Stimulated activated memory B cell treated with anti-CD40 and anti-IgM and Interleukin-4, amounts not matched to agents 10 μg/mL and 1 μg/mL and 100 μg/mL, for 72 hours (primary cell): ENCODE results near the gene MCTP2.
A peak's percentile ranks its signal among the peaks of the same experiment; 100 is the strongest.

Experiments used
- ATAC-seq: fragments of 150-1000 bp; cut with Tn5 transposase; 2 replicates; pipeline ENCODE4 v1.10.0; 2021
- H3K27ac Mint-ChIP-seq: one replicate; pipeline ENCODE4 v1.8.0; 2022; ENCODE audit warnings: mild to moderate bottlenecking, mixed read lengths
- H3K27me3 Mint-ChIP-seq: one replicate; pipeline ENCODE4 v1.8.0; 2022; ENCODE audit warnings: mixed read lengths
- H3K36me3 Mint-ChIP-seq: one replicate; pipeline ENCODE4 v1.8.0; 2022; ENCODE audit warnings: mixed read lengths
- H3K4me1 Mint-ChIP-seq: one replicate; pipeline ENCODE4 v1.8.0; 2022; ENCODE audit warnings: mixed read lengths
- H3K4me3 Mint-ChIP-seq: one replicate; pipeline ENCODE4 v1.8.0; 2022; ENCODE audit warnings: mild to moderate bottlenecking, moderate library complexity, mixed read lengths
- H3K9me3 Mint-ChIP-seq: one replicate; pipeline ENCODE4 v1.8.0; 2022; ENCODE audit warnings: mixed read lengths

The MCTP2 gene

DNA sequence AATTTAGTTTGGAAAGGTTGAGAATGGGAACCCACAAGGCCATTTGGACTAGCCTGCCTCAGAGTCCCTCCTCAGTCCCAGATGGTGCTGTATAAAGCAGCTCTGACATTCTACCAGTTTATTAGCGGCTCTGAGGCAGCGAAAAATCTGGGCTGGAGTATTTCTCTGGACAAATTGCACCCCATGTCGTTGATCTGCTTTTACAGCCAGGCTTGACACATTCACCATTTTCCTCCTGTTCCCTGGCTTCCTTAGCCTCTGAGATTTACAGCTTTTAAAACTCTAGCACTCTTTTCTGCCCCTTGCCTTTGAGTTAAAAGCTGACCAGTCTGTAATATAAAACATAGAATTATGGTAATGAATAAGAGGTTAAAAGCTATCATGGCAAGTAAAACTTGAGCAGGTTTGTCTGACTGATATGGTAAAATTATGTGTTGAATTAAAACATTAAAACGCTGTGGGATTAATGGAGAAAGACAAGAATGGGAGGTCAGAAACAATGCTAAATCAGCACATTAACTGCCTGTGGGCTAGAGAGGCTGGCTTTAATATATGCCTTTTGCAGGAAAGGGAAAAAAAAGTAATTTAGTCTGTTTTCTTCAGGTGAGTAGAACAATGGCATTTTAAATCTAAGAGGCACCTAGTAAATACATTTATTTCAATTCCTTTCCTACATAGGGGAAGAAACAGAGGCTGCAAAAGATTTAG is 131.2 kb downstream of the MCTP2 start:
- ATAC-seq = no peak
- no peaks in the 10 kb centered on the region for H3K27me3 Mint-ChIP-seq
- no peaks in the 10 kb centered on the region for H3K9me3 Mint-ChIP-seq
- no peak overlapping the region for H3K4me3 Mint-ChIP-seq
- no peak overlapping the region for H3K27ac Mint-ChIP-seq
- H3K4me1 Mint-ChIP-seq = no peaks in the 10 kb centered on the region
- H3K36me3 Mint-ChIP-seq = peaks cover 32% of the 10 kb centered on the region

DNA sequence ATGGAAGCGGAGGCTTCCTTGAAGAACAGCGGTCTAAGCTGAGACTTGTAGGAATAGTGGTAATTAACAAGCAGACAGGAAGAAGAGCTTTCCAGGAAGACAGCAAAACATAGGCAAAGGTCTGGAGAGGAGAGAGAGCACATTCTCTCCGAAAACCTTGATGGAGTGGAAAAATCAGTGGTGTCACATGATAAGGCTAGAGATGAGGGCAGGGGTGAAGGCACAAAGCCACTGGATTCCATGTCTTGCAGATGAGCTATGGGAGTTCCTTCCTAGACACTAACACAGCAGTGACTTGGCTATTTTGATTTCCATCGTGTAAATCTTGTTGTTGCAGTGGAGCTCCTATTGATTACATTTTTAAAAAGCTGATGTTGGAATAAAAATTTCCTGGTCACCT is 132.0 kb downstream of the MCTP2 start:
- Mint-ChIP-seq H3K36me3 (peaks cover 33% of the 10 kb centered on the region), H3K4me3 (no peak overlapping the region), H3K27ac (no peak overlapping the region), H3K4me1 (no peaks in the 10 kb centered on the region), H3K27me3 (no peaks in the 10 kb centered on the region), H3K9me3 (no peaks in the 10 kb centered on the region)
- ATAC-seq = no peak

DNA sequence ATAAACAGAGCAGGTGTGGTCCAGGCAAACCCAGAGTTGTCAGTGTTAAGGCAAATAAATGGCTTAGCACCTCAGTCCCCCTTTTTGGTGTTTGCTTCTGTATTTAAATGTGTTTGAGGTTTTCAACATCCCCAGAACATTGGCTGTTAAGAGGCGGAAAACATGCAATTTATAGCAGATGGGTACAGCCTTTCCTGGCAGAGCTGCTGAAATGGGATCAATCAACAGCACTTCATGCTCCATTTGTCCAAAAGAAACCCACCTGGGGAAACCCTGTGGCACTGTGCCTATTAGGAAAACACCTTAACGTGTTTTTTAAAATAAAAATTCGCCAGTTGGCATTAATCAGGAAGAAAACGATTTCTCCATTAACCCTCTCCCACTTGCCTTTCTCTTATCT is 135.4 kb downstream of the MCTP2 start:
- no peak overlapping the region for H3K4me3 Mint-ChIP-seq
- no peaks in the 10 kb centered on the region for H3K9me3 Mint-ChIP-seq
- H3K4me1 Mint-ChIP-seq = no peaks in the 10 kb centered on the region
- no peak overlapping the region for H3K27ac Mint-ChIP-seq
- no peak for ATAC-seq
- peaks cover 33% of the 10 kb centered on the region for H3K36me3 Mint-ChIP-seq
- no peaks in the 10 kb centered on the region for H3K27me3 Mint-ChIP-seq

DNA sequence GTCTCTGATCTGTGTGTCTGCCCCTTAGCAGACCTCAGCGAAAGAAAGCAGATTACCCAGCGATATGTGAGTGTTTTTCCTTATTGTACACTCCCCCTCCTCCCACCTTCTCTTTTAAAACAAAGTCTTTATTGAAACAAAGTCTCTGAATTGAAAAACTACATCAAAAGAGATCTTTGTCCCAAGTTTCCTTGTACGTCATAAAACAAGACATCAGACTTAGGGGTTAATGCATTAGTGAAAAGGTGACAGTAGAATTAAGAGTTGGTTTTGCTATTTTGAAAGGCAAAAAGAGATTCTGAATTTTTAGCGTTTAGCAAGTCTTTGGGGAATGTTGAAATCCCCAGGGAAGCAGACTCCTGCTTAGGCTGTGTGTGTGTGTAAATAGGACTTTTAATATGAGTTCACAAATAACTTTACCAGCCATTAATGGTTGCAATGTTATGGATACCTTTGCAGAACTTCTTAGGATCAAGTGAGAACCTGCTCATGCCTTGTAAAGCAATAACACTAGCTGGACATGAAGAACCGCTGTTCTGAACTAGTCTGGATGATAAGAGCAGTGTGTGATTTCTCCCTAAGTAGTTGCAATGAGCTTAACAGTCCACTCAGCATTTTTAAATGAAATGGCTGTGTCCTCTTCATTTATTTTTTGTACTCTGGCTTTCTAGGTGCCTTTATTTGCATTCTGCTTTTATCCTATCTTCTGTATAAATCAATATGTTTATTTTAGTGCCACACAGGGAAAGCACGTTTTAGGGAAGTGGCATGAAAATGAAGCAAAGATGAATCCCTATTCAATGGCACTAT is 136.6 kb downstream of the MCTP2 start:
- Mint-ChIP-seq H3K4me1 (no peaks in the 10 kb centered on the region), H3K27me3 (no peaks in the 10 kb centered on the region), H3K4me3 (no peak overlapping the region), H3K9me3 (no peaks in the 10 kb centered on the region), H3K27ac (no peak overlapping the region), H3K36me3 (peaks cover 30% of the 10 kb centered on the region)
- no peak for ATAC-seq

DNA sequence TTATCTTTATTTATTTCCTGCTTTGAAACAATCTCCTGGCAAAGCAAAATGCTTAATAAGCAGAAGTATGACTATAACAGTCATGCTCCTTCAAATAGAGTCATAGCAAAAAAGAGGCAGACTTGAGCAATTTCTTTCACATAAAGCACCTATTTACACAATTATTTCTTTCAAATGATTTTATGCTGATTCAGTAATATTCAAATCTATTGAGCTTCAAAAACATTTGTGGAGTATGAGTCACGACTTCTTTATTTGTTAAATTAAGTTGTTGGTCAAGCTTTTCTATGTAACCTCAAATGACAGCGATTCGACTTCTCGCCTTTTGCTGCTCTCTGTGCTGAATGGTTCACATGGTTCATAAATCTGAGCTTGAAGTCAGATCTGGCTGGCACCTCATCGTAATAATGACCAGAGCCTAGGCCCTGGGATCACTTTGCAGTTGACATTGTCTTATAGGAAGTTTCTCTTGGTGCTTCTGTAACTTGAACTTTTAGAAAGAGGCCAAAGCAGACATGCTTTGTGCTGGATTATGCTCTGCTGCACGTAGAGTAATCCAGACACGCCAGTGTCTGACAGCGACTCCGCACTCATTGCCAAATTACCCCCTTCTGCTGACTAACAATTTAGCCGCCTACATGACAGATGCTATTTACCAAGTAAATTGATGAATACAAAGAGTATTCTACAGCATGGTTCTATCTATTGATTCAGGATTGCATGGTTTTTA is 139.0 kb downstream of the MCTP2 start:
- no peaks in the 10 kb centered on the region for H3K4me1 Mint-ChIP-seq
- no peak for ATAC-seq
- no peaks in the 10 kb centered on the region for H3K9me3 Mint-ChIP-seq
- no peaks in the 10 kb centered on the region for H3K27me3 Mint-ChIP-seq
- no peak overlapping the region for H3K27ac Mint-ChIP-seq
- H3K4me3 Mint-ChIP-seq = no peak overlapping the region
- H3K36me3 Mint-ChIP-seq = peaks cover 29% of the 10 kb centered on the region

DNA sequence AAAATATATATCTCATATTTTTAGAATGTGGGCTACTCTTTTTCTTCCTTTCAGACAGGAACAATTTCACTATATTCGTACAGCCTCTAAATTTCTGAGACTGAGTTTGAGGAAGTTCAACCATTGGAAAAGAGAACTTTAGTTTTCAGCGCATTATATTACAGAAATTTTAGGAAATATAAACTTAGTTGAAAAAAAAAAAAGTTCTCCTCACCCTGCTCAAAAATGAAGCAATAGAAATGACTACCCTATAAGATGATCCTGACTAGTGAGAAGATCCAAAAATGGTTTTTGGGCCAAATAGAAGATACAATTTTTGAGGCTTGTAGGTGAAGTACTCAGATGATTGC is 139.6 kb downstream of the MCTP2 start:
- Mint-ChIP-seq H3K9me3 (no peaks in the 10 kb centered on the region), H3K36me3 (peaks cover 29% of the 10 kb centered on the region)
- ATAC-seq = no peak

DNA sequence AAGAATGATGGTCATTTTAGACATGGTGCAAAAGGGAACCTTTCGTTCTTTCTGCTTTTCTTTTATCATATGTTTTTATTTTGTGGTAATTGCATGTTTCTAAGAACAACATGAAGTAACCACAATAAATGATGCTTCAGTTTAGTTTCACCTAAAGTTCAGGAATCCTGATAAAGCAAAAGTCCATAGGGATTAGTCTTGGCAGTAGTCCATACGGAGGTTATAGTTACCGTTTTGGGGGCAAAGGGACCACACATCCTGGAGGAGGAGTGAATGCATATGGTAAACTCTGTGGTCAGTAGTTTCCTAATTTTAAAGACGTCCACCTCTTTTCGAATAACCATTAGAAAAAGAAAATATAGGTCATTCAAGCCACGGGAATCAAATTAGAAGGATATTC is 141.5 kb downstream of the MCTP2 start:
- Mint-ChIP-seq H3K4me1 (no peaks in the 10 kb centered on the region), H3K4me3 (no peak overlapping the region), H3K27me3 (no peaks in the 10 kb centered on the region), H3K9me3 (no peaks in the 10 kb centered on the region), H3K27ac (no peak overlapping the region), H3K36me3 (peaks cover 36% of the 10 kb centered on the region)
- ATAC-seq = no peak

More for the DNA sequence above, 139.6 kb downstream of the MCTP2 start:
- Mint-ChIP-seq H3K27me3 (no peaks in the 10 kb centered on the region), H3K4me1 (no peaks in the 10 kb centered on the region), H3K4me3 (no peak overlapping the region), H3K27ac (no peak overlapping the region)

DNA sequence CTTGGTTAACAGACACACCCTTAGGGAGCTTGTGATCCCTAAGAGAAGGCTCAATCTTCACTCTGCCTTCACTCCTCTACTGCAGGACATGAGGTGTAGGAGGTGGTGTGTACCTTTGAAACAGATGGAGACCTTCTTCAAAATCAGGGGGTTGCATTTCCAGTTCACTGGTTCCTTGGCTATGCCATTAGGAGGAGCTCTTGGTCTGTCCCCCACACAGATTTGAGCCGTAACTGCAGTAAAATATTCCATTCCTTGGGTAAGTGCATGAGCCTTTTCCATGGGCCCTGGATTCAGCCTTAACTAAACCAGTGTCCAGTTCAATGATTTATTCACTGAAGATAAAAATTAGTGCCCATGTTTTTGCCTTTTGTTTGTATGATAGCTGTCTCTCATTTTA is 144.6 kb downstream of the MCTP2 start:
- no peak overlapping the region for H3K4me3 Mint-ChIP-seq
- no peak overlapping the region for H3K27ac Mint-ChIP-seq
- peaks cover 16% of the 10 kb centered on the region for H3K36me3 Mint-ChIP-seq
- no peak for ATAC-seq
- no peaks in the 10 kb centered on the region for H3K4me1 Mint-ChIP-seq
- H3K9me3 Mint-ChIP-seq = no peaks in the 10 kb centered on the region
- no peaks in the 10 kb centered on the region for H3K27me3 Mint-ChIP-seq

DNA sequence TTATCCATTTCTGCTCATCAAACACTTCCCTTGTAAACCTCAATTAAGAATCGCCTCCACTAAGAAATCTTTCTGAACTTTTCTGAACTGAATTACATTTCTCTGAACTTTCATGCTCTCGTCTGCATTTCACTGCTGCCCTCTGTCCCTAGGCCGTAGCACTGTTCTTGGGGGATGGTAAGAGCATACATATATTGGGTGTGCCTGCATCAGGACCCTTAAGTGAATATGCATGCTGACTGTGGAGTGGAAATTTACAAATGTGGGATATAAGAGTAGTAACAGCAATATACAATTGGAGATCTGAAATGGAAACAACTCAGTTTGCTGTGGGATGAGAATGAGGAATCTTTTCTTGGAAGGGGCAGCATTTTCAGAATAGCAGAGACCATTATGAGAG is 148.6 kb downstream of the MCTP2 start:
- H3K4me1 Mint-ChIP-seq = peaks cover 11% of the 10 kb centered on the region
- no peaks in the 10 kb centered on the region for H3K27me3 Mint-ChIP-seq
- no peak overlapping the region for H3K4me3 Mint-ChIP-seq
- peaks cover 25% of the 10 kb centered on the region for H3K36me3 Mint-ChIP-seq
- no peak for ATAC-seq
- no peaks in the 10 kb centered on the region for H3K9me3 Mint-ChIP-seq
- H3K27ac Mint-ChIP-seq = no peak overlapping the region

DNA sequence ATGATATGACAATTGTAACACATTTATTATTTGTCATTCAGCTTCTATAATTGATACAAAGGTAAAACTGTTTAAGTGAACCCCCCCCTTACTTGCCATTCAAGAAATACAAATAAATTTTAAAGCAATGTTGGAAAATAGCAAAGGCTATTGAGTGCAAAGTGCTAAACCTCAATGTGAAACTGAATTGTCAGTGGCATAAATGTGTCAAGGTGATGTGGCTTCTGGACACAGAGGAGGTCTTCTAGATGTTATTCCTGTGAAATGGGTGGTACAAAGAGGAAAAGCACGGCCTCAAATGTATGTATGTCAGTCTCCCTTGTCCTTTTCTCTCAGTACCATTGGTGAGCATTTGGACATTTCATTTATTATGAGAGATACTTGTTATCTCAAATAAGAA is 149.4 kb downstream of the MCTP2 start:
- ATAC-seq = no peak
- no peaks in the 10 kb centered on the region for H3K27me3 Mint-ChIP-seq
- H3K27ac Mint-ChIP-seq = no peak overlapping the region
- peaks cover 11% of the 10 kb centered on the region for H3K4me1 Mint-ChIP-seq
- no peak overlapping the region for H3K4me3 Mint-ChIP-seq
- no peaks in the 10 kb centered on the region for H3K9me3 Mint-ChIP-seq
- H3K36me3 Mint-ChIP-seq = peaks cover 33% of the 10 kb centered on the region

DNA sequence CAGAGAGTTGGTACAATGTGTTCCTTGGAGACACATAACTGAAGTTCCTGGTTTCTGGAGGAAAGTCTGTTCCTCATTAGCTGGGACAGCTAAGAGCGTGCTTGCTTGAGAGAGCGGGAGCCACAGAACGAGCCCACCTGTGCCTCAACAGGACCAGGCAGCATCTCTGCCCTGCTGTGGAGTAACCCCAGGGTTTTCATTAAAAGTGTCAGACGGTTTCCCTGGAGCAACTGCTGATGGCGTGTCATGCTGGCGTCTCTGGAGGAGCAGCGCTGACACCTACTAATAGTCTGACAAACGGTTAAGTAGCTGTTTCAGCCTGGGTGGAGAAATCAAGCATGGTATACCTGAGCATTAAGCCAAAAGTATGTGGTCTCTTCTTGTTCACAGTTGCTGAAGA is 150.0 kb downstream of the MCTP2 start:
- Mint-ChIP-seq H3K4me1 (peaks cover 12% of the 10 kb centered on the region), H3K36me3 (peaks cover 39% of the 10 kb centered on the region)
- ATAC-seq = no peak

DNA sequence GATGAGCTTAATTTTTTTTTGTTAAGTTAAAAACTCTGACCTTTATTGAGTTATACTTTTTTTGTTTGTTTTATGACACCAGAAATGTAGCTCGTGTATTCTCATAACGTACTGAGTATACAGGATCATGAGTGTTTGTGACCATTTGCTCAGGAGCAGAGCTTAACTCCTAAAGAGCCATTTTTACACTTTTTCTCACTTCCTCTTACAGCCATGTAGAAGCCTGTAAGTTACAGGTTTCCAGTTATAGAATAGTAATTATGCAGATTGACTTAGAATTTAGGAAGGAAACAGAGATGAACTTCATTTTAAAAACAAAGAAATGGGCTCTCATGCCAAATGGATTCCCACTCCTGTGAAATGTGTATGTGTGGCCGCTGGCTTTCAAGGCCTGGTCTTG is 151.7 kb downstream of the MCTP2 start:
- Mint-ChIP-seq H3K36me3 (peaks cover 39% of the 10 kb centered on the region), H3K9me3 (no peaks in the 10 kb centered on the region), H3K27me3 (no peaks in the 10 kb centered on the region), H3K27ac (peak overlapping the region; percentile 33), H3K4me3 (no peak overlapping the region), H3K4me1 (peaks cover 28% of the 10 kb centered on the region)
- ATAC-seq = no peak

More for the DNA sequence above, 150.0 kb downstream of the MCTP2 start:
- H3K27ac Mint-ChIP-seq = no peak overlapping the region
- no peak overlapping the region for H3K4me3 Mint-ChIP-seq
- H3K9me3 Mint-ChIP-seq = no peaks in the 10 kb centered on the region
- no peaks in the 10 kb centered on the region for H3K27me3 Mint-ChIP-seq

DNA sequence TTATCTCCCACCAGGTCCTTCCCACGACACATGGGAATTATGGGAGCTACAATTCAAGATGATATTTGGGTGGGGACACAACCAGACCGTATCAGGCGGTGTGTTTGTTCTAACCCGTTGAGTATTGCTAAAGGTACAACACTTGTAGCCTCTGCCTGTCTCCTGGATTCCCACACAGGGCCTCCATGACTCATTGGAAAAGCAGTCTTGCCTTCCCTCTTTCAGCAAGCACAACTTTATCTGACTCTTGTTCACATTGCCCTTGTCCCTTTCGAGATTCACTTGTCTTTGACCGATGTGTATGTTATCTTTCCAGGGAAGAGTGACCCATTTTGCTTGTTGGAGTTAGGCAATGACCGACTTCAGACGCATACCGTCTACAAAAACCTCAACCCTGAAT is 152.3 kb downstream of the MCTP2 start:
- Mint-ChIP-seq H3K4me3 (no peak overlapping the region), H3K4me1 (peaks cover 32% of the 10 kb centered on the region), H3K9me3 (no peaks in the 10 kb centered on the region), H3K27me3 (no peaks in the 10 kb centered on the region), H3K27ac (peak overlapping the region; percentile 33), H3K36me3 (peaks cover 38% of the 10 kb centered on the region)
- ATAC-seq = no peak

DNA sequence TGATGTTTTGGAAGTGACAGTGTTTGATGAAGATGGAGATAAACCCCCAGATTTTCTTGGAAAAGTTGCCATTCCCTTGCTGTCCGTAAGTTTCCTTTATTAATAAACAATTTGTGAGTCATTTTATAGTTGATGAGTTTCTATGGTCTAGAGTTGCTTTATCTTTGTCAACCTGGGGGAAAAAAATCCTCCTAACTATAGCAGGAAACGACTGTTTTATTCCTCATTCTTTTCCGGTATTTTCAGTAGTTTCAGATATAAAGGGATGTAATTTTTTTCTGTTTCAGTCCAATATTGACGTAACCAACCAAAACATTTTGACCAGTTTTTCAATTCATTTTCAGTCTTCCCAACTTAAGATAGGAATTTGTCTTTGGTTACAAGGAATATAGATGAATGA is 154.1 kb downstream of the MCTP2 start:
- Mint-ChIP-seq H3K36me3 (peaks cover 38% of the 10 kb centered on the region), H3K4me1 (peaks cover 34% of the 10 kb centered on the region), H3K9me3 (no peaks in the 10 kb centered on the region), H3K27ac (no peak overlapping the region), H3K27me3 (no peaks in the 10 kb centered on the region), H3K4me3 (no peak overlapping the region)
- ATAC-seq = no peak

DNA sequence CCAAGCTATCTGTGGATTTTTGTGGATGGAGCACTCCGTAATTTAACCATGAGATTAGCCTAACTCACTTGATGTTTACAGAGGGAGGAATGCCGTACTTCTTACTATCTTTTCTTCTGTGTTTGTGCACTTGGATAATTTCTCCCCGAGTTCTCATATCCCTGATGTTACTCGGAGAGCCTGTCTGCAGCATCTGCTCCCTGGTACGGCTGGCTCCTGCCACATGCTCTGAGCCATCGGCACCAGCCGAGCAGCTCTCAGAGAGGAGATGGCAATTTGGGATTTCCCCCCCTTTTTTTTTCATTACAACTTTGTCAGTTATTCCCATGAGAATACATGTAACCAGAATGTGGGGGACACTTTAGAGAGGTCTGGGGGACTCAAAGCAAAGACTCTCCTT is 155.0 kb downstream of the MCTP2 start:
- peaks cover 39% of the 10 kb centered on the region for H3K36me3 Mint-ChIP-seq
- H3K4me1 Mint-ChIP-seq = peaks cover 34% of the 10 kb centered on the region
- H3K9me3 Mint-ChIP-seq = no peaks in the 10 kb centered on the region
- H3K27me3 Mint-ChIP-seq = no peaks in the 10 kb centered on the region
- H3K27ac Mint-ChIP-seq = no peak overlapping the region
- no peak overlapping the region for H3K4me3 Mint-ChIP-seq
- ATAC-seq = no peak

DNA sequence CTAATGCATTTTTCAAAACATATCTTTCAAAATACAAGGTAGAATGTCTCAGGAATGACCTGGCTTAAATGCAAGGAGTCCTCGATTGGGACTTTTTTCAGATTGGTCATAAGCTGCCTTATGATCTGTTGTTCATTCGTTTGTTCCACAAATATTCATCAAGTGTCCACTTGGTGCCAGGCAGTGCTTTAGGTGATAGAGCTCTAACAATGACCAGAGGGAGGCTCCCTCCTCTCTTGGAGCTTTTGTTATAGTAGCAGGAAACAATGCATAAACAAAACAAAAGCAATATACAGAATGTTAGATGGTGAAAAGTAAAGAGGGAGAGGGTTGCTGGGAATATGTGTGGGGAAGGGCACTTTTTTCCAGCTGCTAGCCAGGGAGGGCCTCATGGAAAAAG is 156.1 kb downstream of the MCTP2 start:
- H3K9me3 Mint-ChIP-seq = no peaks in the 10 kb centered on the region
- ATAC-seq = no peak
- H3K36me3 Mint-ChIP-seq = peaks cover 44% of the 10 kb centered on the region
- no peak overlapping the region for H3K27ac Mint-ChIP-seq
- no peaks in the 10 kb centered on the region for H3K27me3 Mint-ChIP-seq
- no peak overlapping the region for H3K4me3 Mint-ChIP-seq
- peaks cover 34% of the 10 kb centered on the region for H3K4me1 Mint-ChIP-seq
